Activated CD4-positive, alpha-beta T cell treated with anti-CD3 and anti-CD28 coated beads, Interleukin-2, amount 50 U/mL, for 1 hour (primary cell): ENCODE measurements around the gene RMND5A.

Experiments
- DNase-seq: peaks from one replicate; pipeline ENCODE4 v3.0.0-alpha.2; 2020

The RMND5A gene

GRCh38 chr2:86794861-86795260, 74.8 kb downstream of the RMND5A start:
- no peak for DNase-seq

GRCh38 chr2:86800856-86801567, 80.9 kb downstream of the RMND5A start:
- DNase-seq = no peak

- DNase-seq = no peak
Measured at GRCh38 chr2:86806059-86806857, 86.2 kb downstream of the RMND5A start.

GRCh38 chr2:86807133-86807467, 87.0 kb downstream of the RMND5A start:
- no peak for DNase-seq

- no peak for DNase-seq
Measured at GRCh38 chr2:86807468-86808275, 87.6 kb downstream of the RMND5A start.

GRCh38 chr2:86808315-86809161, 88.4 kb downstream of the RMND5A start:
- DNase-seq = peak; percentile 88

- no peak for DNase-seq
Measured at GRCh38 chr2:86809481-86810121, 89.5 kb downstream of the RMND5A start.

DNA sequence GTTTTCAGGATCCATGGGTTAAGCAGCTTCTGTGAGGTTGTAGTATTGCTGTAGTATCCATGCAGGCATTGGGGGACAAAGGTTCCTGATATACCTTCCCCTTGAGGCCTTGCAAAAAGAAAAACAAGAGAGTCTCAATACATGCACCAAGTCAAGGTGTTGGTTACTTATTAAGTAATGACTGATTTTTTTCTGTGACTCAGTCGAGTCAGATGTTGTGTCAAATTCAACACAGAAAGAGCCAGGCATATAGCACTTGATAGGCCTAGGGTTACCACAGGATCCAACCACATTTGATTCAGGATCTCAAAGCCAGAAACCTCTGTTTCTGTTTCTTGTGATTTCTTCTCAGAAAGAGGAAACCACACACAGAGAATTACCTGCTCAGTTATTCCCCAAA, 95.5 kb downstream of the RMND5A start:
- DNase-seq = no peak

DNA sequence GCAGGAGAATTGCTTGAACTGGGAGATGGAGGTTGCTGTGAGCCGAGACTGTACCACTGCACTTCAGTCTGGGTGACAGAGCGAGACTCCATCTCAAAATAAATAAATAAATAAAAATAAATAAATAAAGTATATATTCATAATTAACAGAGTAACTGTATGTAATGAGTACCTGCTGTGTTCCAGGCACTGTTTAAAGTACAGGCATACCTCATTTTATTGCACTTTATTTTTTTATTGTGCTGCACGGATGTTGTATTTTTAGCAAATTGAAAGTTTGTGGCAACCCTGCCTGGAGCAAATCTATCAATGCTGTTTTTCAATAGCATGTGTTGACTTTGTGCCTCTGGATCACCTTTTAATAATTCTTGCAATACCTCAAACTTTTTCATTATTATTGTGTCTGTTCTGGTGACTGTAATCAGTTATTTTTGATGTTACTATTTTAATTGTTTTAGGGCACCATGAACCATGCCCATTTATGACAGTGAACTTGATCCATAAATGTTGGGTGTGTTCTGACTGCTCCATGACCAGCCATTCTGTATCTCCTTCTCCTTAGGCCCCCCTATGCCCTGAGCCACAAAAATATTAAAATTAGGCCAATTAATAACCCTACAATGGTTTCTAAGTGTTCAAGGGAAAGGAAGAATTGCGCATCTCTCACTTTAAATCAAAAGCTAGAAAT, 98.2 kb downstream of the RMND5A start:
- DNase-seq = no peak

GRCh38 chr2:86818957-86819356, 98.9 kb downstream of the RMND5A start:
- DNase-seq = no peak

DNA sequence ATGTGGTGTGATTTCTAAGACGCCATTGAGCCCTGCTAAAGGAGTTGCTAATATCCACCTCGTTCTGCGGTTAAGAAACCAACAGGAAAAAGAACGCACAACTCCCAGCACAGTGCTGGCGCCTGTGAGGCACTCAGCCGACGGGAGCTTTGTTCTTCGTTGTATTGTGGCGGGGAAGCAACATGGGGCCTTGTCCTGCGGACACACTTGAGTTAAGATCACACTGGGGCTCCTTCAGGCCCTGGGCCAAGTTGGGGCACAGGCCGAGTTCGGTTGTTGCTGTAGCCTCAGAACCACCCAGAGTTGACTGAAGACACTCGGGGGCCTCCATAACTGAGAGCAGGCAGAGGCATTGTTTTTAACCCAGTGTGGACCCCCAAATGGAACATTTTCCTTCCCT, 101.2 kb downstream of the RMND5A start:
- no peak for DNase-seq

GRCh38 chr2:86821842-86822241, 101.8 kb downstream of the RMND5A start:
- no peak for DNase-seq

DNA sequence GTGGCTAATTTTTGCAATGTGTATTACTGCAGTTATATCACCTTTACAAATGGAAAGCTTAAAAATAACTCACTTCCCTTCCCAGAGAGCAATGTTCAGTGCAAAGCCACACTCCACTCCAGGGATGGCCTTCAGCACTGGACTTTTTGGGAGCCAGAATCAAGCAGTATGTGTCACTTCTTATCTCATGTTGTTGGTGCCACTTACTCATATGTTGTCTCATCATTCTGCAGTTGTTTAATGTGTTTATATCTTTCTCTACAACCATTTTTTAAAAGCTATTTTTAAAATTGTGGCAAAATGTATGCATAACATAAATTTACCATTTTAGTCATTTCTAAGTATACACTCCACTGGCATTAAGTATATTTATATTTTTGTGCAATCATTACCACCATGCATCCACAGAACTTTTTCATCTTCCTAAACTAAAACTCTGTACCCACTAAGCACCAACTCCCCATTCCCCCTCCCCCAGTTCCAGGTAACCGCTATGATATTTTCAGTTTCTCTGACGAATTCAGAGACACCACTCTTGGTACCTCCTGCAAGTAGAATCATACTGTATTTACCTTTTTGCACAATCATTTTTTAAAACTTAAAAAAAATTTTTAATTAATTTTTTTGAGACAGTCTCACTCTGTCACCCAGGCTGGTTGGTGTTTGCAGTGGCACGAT, 102.7 kb downstream of the RMND5A start:
- DNase-seq = no peak

GRCh38 chr2:86825036-86825692, 105.1 kb downstream of the RMND5A start:
- no peak for DNase-seq

DNA sequence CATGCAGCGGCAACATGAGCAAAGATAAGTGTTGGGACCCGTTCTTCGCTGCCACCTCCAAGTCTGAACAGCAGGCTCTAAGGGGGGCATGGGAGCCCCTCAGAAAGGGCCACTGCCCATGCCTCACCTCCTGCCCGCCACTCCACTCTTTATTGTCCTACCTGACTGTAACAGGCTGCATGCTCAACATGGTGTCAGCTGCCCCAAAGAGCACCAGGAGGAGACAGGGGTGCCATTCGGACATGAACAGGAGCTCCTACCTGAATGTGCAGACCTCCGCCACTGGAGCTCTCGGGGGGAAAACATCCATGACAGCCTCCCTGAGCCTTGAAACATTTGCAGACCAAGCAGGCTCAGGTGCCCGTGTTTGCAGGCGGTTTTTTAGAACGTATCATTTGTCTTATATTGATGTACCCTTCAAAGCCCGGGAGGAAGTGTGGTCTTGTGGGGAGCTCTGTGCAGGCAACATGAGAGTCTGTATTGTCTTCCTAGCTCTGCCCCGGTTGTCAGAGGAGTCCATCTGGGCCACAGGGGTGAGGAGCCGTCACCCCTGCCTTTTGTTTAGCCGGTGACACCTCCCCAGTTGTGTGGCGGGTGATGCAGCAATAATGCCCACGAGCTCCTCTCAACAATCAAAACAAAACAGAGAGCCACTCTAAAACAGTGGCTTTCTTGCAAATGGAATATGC, 105.7 kb downstream of the RMND5A start:
- no peak for DNase-seq

DNA sequence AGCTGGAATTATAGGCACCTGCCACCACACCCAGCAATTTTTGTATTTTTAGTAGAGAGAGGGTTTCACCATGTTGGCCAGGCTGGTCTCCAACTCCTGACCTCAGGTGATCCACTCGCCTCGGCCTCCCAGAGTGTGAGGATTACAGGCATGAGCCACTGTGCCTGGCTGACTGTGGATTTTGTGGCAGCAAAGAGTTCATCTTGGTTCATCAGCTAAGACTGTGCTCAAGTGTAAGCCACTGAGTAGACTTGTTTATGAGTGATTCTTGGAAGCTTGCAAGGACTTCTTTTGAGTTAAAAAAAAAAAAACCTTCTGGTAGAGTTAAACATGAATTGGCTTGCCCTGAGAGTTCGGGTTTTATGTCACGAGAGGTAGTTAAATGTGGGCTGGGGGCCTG, 106.9 kb downstream of the RMND5A start:
- DNase-seq = no peak
